ENCODE results near the gene CPD. TPM values are rescaled to one million over a fixed set of nuclear protein-coding genes. Genes with fewer than 3 reads are reported as not detected.

CPD gene
- total and polyA plus RNA-seq, 2 of the 13 experiments (the other 11 are each of a cell fraction or from before 2014, with no cell fraction given): 46.1 to 72.3 TPM

DNA sequence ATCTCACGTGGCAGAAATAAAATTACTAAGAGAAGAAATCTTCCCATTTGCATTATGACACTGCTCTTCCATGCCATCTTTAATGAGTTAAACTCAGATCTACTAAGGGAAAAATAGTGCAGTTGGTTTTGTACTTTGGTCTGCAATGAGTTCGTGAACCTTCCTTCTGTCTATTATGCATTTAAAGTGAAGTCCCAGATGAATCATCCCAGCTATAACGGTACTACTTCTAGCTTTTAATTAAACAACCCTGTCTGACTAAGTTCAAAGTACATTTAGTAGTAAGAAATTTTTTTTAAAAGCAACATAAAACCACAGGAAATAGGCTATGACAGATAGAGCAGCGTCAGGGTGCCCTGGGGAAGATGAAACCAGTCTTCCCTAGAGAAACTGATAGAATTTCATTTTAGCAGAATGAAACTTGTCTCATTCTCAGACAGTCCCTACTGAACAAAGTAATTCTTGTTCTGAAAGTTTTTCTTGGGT is 46.6 kb upstream of the CPD start (continued):
- no peak for TF ChIP-seq SRSF9 (IDR thresholded peaks at IDR 0.05; ENCODE audit: borderline replicate concordance, insufficient read depth, low read depth, low read length, poor library complexity, severe bottlenecking)
- TF ChIP-seq JDP2 (CRISPR knock-in tag; IDR thresholded peaks at IDR 0.05; ENCODE audit: borderline replicate concordance): no peak
- TF ChIP-seq SOX13 (IDR thresholded peaks at IDR 0.05): no peak
- TF ChIP-seq SOX13 (CRISPR knock-in tag; conservative IDR thresholded peaks at IDR 0.05 in 1 of 2, IDR thresholded peaks at IDR 0.05 in 1 of 2): no peak
- TF ChIP-seq, protein P1, sequence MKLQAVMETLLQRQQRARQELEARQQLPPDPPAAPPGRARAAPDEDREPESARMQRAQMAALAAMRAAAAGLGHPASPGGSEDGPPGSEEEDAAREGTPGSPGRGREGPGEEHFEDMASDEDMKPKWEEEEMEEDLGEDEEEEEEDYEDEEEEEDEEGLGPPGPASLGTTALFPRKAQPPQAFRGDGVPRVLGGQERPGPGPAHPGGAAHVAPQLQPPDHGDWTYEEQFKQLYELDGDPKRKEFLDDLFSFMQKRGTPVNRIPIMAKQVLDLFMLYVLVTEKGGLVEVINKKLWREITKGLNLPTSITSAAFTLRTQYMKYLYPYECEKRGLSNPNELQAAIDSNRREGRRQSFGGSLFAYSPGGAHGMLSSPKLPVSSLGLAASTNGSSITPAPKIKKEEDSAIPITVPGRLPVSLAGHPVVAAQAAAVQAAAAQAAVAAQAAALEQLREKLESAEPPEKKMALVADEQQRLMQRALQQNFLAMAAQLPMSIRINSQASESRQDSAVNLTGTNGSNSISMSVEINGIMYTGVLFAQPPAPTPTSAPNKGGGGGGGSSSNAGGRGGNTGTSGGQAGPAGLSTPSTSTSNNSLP (IDR thresholded peaks at IDR 0.05; ENCODE audit: low read depth, low read length): peak; percentile 84
- TF ChIP-seq, protein P2, sequence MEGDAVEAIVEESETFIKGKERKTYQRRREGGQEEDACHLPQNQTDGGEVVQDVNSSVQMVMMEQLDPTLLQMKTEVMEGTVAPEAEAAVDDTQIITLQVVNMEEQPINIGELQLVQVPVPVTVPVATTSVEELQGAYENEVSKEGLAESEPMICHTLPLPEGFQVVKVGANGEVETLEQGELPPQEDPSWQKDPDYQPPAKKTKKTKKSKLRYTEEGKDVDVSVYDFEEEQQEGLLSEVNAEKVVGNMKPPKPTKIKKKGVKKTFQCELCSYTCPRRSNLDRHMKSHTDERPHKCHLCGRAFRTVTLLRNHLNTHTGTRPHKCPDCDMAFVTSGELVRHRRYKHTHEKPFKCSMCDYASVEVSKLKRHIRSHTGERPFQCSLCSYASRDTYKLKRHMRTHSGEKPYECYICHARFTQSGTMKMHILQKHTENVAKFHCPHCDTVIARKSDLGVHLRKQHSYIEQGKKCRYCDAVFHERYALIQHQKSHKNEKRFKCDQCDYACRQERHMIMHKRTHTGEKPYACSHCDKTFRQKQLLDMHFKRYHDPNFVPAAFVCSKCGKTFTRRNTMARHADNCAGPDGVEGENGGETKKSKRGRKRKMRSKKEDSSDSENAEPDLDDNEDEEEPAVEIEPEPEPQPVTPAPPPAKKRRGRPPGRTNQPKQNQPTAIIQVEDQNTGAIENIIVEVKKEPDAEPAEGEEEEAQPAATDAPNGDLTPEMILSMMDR (CRISPR knock-in tag; IDR thresholded peaks at IDR 0.05): no peak
- 0 out of 2 replicates have a peak, but pooled peaks have one; percentile 9 for TF ChIP-seq MIER3 (CRISPR knock-in tag; IDR thresholded peaks at IDR 0.05; ENCODE audit: borderline replicate concordance)
- TF ChIP-seq, protein P3, sequence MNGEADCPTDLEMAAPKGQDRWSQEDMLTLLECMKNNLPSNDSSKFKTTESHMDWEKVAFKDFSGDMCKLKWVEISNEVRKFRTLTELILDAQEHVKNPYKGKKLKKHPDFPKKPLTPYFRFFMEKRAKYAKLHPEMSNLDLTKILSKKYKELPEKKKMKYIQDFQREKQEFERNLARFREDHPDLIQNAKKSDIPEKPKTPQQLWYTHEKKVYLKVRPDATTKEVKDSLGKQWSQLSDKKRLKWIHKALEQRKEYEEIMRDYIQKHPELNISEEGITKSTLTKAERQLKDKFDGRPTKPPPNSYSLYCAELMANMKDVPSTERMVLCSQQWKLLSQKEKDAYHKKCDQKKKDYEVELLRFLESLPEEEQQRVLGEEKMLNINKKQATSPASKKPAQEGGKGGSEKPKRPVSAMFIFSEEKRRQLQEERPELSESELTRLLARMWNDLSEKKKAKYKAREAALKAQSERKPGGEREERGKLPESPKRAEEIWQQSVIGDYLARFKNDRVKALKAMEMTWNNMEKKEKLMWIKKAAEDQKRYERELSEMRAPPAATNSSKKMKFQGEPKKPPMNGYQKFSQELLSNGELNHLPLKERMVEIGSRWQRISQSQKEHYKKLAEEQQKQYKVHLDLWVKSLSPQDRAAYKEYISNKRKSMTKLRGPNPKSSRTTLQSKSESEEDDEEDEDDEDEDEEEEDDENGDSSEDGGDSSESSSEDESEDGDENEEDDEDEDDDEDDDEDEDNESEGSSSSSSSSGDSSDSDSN (CRISPR knock-in tag; IDR thresholded peaks at IDR 0.05): no peak
- TF ChIP-seq SAFB2 (CRISPR knock-in tag; IDR thresholded peaks at IDR 0.05; ENCODE audit: borderline replicate concordance, low read depth): no peak
- TF ChIP-seq ZNF101 (CRISPR knock-in tag; IDR thresholded peaks at IDR 0.05; ENCODE audit: borderline replicate concordance, low read depth): no peak
- TF ChIP-seq, protein P4, sequence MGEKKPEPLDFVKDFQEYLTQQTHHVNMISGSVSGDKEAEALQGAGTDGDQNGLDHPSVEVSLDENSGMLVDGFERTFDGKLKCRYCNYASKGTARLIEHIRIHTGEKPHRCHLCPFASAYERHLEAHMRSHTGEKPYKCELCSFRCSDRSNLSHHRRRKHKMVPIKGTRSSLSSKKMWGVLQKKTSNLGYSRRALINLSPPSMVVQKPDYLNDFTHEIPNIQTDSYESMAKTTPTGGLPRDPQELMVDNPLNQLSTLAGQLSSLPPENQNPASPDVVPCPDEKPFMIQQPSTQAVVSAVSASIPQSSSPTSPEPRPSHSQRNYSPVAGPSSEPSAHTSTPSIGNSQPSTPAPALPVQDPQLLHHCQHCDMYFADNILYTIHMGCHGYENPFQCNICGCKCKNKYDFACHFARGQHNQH (CRISPR knock-in tag; IDR thresholded peaks at IDR 0.05): no peak
- TF ChIP-seq DMAP1 (CRISPR knock-in tag; IDR thresholded peaks at IDR 0.05): no peak
- no peak for TF ChIP-seq FOXM1 (CRISPR knock-in tag; IDR thresholded peaks at IDR 0.05)
- TF ChIP-seq, protein P5, sequence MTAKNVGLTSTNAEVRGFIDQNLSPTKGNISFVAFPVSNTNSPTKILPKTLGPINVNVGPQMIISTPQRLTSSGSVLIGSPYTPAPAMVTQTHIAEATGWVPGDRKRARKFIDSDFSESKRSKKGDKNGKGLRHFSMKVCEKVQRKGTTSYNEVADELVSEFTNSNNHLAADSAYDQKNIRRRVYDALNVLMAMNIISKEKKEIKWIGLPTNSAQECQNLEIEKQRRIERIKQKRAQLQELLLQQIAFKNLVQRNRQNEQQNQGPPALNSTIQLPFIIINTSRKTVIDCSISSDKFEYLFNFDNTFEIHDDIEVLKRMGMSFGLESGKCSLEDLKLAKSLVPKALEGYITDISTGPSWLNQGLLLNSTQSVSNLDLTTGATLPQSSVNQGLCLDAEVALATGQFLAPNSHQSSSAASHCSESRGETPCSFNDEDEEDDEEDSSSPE (CRISPR knock-in tag; IDR thresholded peaks at IDR 0.05): no peak
- no peak for TF ChIP-seq ZNF431 (CRISPR knock-in tag; IDR thresholded peaks at IDR 0.05; ENCODE audit: borderline replicate concordance, low read depth)
- no peak for TF ChIP-seq ZNF496 (CRISPR knock-in tag; IDR thresholded peaks at IDR 0.05; ENCODE audit: insufficient replicate concordance)
- TF ChIP-seq ZKSCAN1 (IDR thresholded peaks at IDR 0.05; ENCODE audit: low read length): no peak
- TF ChIP-seq ZNF749 (CRISPR knock-in tag; IDR thresholded peaks at IDR 0.05; ENCODE audit: borderline replicate concordance): no peak
- TF ChIP-seq MEIS2 (CRISPR knock-in tag; IDR thresholded peaks at IDR 0.05): no peak
- TF ChIP-seq, protein P6, sequence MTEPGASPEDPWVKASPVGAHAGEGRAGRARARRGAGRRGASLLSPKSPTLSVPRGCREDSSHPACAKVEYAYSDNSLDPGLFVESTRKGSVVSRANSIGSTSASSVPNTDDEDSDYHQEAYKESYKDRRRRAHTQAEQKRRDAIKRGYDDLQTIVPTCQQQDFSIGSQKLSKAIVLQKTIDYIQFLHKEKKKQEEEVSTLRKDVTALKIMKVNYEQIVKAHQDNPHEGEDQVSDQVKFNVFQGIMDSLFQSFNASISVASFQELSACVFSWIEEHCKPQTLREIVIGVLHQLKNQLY (CRISPR knock-in tag; IDR thresholded peaks at IDR 0.05): no peak
- TF ChIP-seq ZFP36L2 (CRISPR knock-in tag; IDR thresholded peaks at IDR 0.05): no peak
- no peak for TF ChIP-seq PCBP2 (optimal IDR thresholded peaks at IDR 0.05; ENCODE audit: low read depth, low read length, poor library complexity, severe bottlenecking)
